ENCODE measurements around the gene APBA2.

The APBA2 gene

GRCh38 chr15:29003840-29004233, 118.1 kb downstream of the APBA2 start:
- no peak overlapping the region for H3K27ac ChIP-seq (ENCODE audit: low read depth, low read length, poor library complexity, severe bottlenecking)

GRCh38 chr15:29005931-29006330, 120.2 kb downstream of the APBA2 start:
- TF ChIP-seq, protein P1, sequence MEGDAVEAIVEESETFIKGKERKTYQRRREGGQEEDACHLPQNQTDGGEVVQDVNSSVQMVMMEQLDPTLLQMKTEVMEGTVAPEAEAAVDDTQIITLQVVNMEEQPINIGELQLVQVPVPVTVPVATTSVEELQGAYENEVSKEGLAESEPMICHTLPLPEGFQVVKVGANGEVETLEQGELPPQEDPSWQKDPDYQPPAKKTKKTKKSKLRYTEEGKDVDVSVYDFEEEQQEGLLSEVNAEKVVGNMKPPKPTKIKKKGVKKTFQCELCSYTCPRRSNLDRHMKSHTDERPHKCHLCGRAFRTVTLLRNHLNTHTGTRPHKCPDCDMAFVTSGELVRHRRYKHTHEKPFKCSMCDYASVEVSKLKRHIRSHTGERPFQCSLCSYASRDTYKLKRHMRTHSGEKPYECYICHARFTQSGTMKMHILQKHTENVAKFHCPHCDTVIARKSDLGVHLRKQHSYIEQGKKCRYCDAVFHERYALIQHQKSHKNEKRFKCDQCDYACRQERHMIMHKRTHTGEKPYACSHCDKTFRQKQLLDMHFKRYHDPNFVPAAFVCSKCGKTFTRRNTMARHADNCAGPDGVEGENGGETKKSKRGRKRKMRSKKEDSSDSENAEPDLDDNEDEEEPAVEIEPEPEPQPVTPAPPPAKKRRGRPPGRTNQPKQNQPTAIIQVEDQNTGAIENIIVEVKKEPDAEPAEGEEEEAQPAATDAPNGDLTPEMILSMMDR (IDR thresholded peaks at IDR 0.05; ENCODE audit: low read length): no peak
- no peak for TF ChIP-seq EZH2 (IDR thresholded peaks at IDR 0.05; ENCODE audit: borderline replicate concordance, low read length)
- H3K4me2 ChIP-seq (ENCODE audit: low read length): no peak overlapping the region
- H2AFZ ChIP-seq (ENCODE audit: low read length): no peak overlapping the region
- no peaks in the 10 kb centered on the region for H3K36me3 ChIP-seq (ENCODE audit: insufficient read depth, low read length)
- H3K79me2 ChIP-seq (ENCODE audit: insufficient read depth, low read length): no peaks in the 10 kb centered on the region
- no peak overlapping the region for H3K27ac ChIP-seq (ENCODE audit: low read depth, low read length, poor library complexity, severe bottlenecking)
- H3K27me3 ChIP-seq (ENCODE audit: insufficient read depth, low read length): peaks cover 3% of the 10 kb centered on the region; the same call in 1 of the 2 replicates
- no peak overlapping the region for H3K4me3 ChIP-seq (ENCODE audit: low read depth, low read length, poor library complexity, severe bottlenecking)
- no peaks in the 10 kb centered on the region for H3K4me1 ChIP-seq (ENCODE audit: insufficient read depth, low read length, severe bottlenecking)
- H3K9me3 ChIP-seq (ENCODE audit: low read length): no peaks in the 10 kb centered on the region
- H3K9me2 ChIP-seq (ENCODE audit: low read depth, low read length): no peaks in the 10 kb centered on the region
- H3K9ac ChIP-seq (ENCODE audit: low read length): no peak overlapping the region
- H4K20me1 ChIP-seq (ENCODE audit: insufficient read depth, low read length): no peaks in the 10 kb centered on the region
- no peaks in the 10 kb centered on the region for H3F3A ChIP-seq (ENCODE audit: insufficient read depth, low read length)

More at GRCh38 chr15:29003840-29004233, 118.1 kb downstream of the APBA2 start:
- no peak for TF ChIP-seq EZH2 (IDR thresholded peaks at IDR 0.05; ENCODE audit: borderline replicate concordance, low read length)
- TF ChIP-seq, protein P1 (IDR thresholded peaks at IDR 0.05; ENCODE audit: low read length): no peak
- Histone ChIP-seq H3K9me3 (ENCODE audit: low read length) (no peaks in the 10 kb centered on the region), H4K20me1 (ENCODE audit: insufficient read depth, low read length) (no peaks in the 10 kb centered on the region), H3K4me2 (ENCODE audit: low read length) (no peak overlapping the region), H2AFZ (ENCODE audit: low read length) (no peak overlapping the region), H3F3A (ENCODE audit: insufficient read depth, low read length) (no peaks in the 10 kb centered on the region), H3K4me1 (ENCODE audit: insufficient read depth, low read length, severe bottlenecking) (no peaks in the 10 kb centered on the region), H3K9me2 (ENCODE audit: low read depth, low read length) (no peaks in the 10 kb centered on the region), H3K79me2 (ENCODE audit: insufficient read depth, low read length) (no peaks in the 10 kb centered on the region), H3K4me3 (ENCODE audit: low read depth, low read length, poor library complexity, severe bottlenecking) (no peak overlapping the region), H3K36me3 (ENCODE audit: insufficient read depth, low read length) (no peaks in the 10 kb centered on the region), H3K9ac (ENCODE audit: low read length) (no peak overlapping the region), H3K27me3 (ENCODE audit: insufficient read depth, low read length) (peaks cover 3% of the 10 kb centered on the region; the same call in 1 of the 2 replicates)

GRCh38 chr15:29008846-29009245, 123.1 kb downstream of the APBA2 start:
- H3K27ac ChIP-seq (ENCODE audit: low read depth, low read length, poor library complexity, severe bottlenecking): no peak overlapping the region
- H3F3A ChIP-seq (ENCODE audit: insufficient read depth, low read length): no peaks in the 10 kb centered on the region
- no peaks in the 10 kb centered on the region for H4K20me1 ChIP-seq (ENCODE audit: insufficient read depth, low read length)
- no peaks in the 10 kb centered on the region for H3K9me2 ChIP-seq (ENCODE audit: low read depth, low read length)
- no peaks in the 10 kb centered on the region for H3K36me3 ChIP-seq (ENCODE audit: insufficient read depth, low read length)
- H3K4me1 ChIP-seq (ENCODE audit: insufficient read depth, low read length, severe bottlenecking): no peaks in the 10 kb centered on the region
- H3K9ac ChIP-seq (ENCODE audit: low read length): no peak overlapping the region
- no peak overlapping the region for H2AFZ ChIP-seq (ENCODE audit: low read length)
- no peak overlapping the region for H3K4me2 ChIP-seq (ENCODE audit: low read length)
- no peak overlapping the region for H3K4me3 ChIP-seq (ENCODE audit: low read depth, low read length, poor library complexity, severe bottlenecking)
- no peaks in the 10 kb centered on the region for H3K9me3 ChIP-seq (ENCODE audit: low read length)
- peaks cover 3% of the 10 kb centered on the region; the same call in 1 of the 2 replicates for H3K27me3 ChIP-seq (ENCODE audit: insufficient read depth, low read length)
- TF ChIP-seq, protein P1 (IDR thresholded peaks at IDR 0.05; ENCODE audit: low read length): no peak
- TF ChIP-seq EZH2 (IDR thresholded peaks at IDR 0.05; ENCODE audit: borderline replicate concordance, low read length): no peak
- H3K79me2 ChIP-seq (ENCODE audit: insufficient read depth, low read length): no peaks in the 10 kb centered on the region

Data from OCI-LY1 (cell line).